WTC11 (cell line): ENCODE results near the gene SYCP2L. TPM values are rescaled to one million over a fixed set of nuclear protein-coding genes. Genes with fewer than 3 reads are reported as not detected.

ENCODE experiments used
- ATAC-seq: fragments of 200-7000 bp; cut with Tn5 transposase; 2 replicates; pipeline ENCODE4 v1.10.0; 2021; ENCODE audit warnings: mild to moderate bottlenecking, moderate library complexity
- CTCF ChIA-PET: fragments of 300-600 bp; sonication (Branson Sonifier 250); formaldehyde crosslinking; loops from one replicate; lab custom pipeline; 2021; ENCODE audit warnings: antibody characterized with exemption; lab: Charles Lee
- POLR2A ChIA-PET: fragments of 350-600 bp; sonication (Branson Sonifier 250); formaldehyde crosslinking; loops from one replicate; lab custom pipeline; 2021; ENCODE audit warnings: antibody characterized with exemption; lab: Charles Lee
- DNase-seq: peaks from one replicate; pipeline ENCODE4 v3.0.0; 2021; ENCODE audit warnings: low spot score
- H3K27ac Mint-ChIP-seq: 2 replicates; pipeline ENCODE4 v1.8.0; 2021; ENCODE audit warnings: mixed read lengths
- H3K27me3 Mint-ChIP-seq: 2 replicates; pipeline ENCODE4 v1.8.0; 2021; ENCODE audit warnings: low read depth, mild to moderate bottlenecking, moderate library complexity, mixed read lengths
- H3K36me3 Mint-ChIP-seq: 2 replicates; pipeline ENCODE4 v1.8.0; 2021; ENCODE audit warnings: mixed read lengths
- H3K4me1 Mint-ChIP-seq: 2 replicates; pipeline ENCODE4 v1.8.0; 2022; ENCODE audit warnings: mixed read lengths
- H3K4me3 Mint-ChIP-seq: 2 replicates; pipeline ENCODE4 v1.8.0; 2021; ENCODE audit warnings: mild to moderate bottlenecking, moderate library complexity, mixed read lengths
- H3K9me3 Mint-ChIP-seq: 2 replicates; pipeline ENCODE4 v1.8.0; 2021; ENCODE audit warnings: mixed read lengths
- ATF2 ChIP-seq: sonication (generic); formaldehyde crosslinking; IDR thresholded peaks from 2 replicates; pipeline ENCODE4 v1.8.1; 2022; ENCODE audit warnings: low read depth, missing genetic modification reagents, borderline replicate concordance
- CREB1 ChIP-seq: sonication (generic); formaldehyde crosslinking; IDR thresholded peaks from 2 replicates; pipeline ENCODE4 v1.8.0; 2023; ENCODE audit warnings: mild to moderate bottlenecking, missing genetic modification reagents
- CTCF ChIP-seq: fragments of 200-600 bp; IDR thresholded peaks from 2 replicates; pipeline ENCODE4 v1.8.0; 2022; ENCODE audit warnings: antibody characterized with exemption
- ERG ChIP-seq: fragments of 250-450 bp; sonication (Bioruptor Pico); IDR thresholded peaks from 2 replicates; pipeline ENCODE4 v1.8.0; 2021; ENCODE audit warnings: mild to moderate bottlenecking
- HMGA2 ChIP-seq: fragments of 250-450 bp; sonication (Bioruptor Pico); IDR thresholded peaks from 2 replicates; pipeline ENCODE4 v1.4.0; 2021; ENCODE audit warnings: mild to moderate bottlenecking, moderate library complexity
- IRF1 ChIP-seq: sonication (generic); formaldehyde crosslinking; IDR thresholded peaks from 2 replicates; pipeline ENCODE4 v1.8.0; 2023; ENCODE audit warnings: missing genetic modification reagents
- JAZF1 ChIP-seq: fragments of 250-450 bp; sonication (Bioruptor Pico); IDR thresholded peaks from 2 replicates; pipeline ENCODE4 v1.9.0; 2021; ENCODE audit warnings: moderate library complexity, mild to moderate bottlenecking, inconsistent platforms
- JUN ChIP-seq: sonication (generic); formaldehyde crosslinking; IDR thresholded peaks from 2 replicates; pipeline ENCODE4 v1.8.0; 2023; ENCODE audit warnings: mild to moderate bottlenecking, missing genetic modification reagents
- SMAD4 ChIP-seq: sonication (generic); formaldehyde crosslinking; IDR thresholded peaks from 2 replicates; pipeline ENCODE4 v1.8.0; 2022; ENCODE audit warnings: mild to moderate bottlenecking, missing genetic modification reagents
- SP1 ChIP-seq: sonication (generic); formaldehyde crosslinking; conservative IDR thresholded peaks from 2 replicates; pipeline ENCODE4 v1.8.1; 2022; ENCODE audit warnings: missing genetic modification reagents
- ZBTB43 ChIP-seq: sonication (generic); formaldehyde crosslinking; IDR thresholded peaks from 2 replicates; pipeline ENCODE4 v1.8.1; 2023; ENCODE audit warnings: mild to moderate bottlenecking, missing genetic modification reagents
- ZMAT4 ChIP-seq: fragments of 250-450 bp; sonication (Bioruptor Pico); IDR thresholded peaks from 2 replicates; pipeline ENCODE4 v1.9.0; 2021; ENCODE audit warnings: mild to moderate bottlenecking
- ZNF263 ChIP-seq: sonication (generic); formaldehyde crosslinking; IDR thresholded peaks from 2 replicates; pipeline ENCODE4 v1.8.1; 2022; ENCODE audit warnings: low read depth, mild to moderate bottlenecking, moderate library complexity, missing genetic modification reagents
- ZNF281 ChIP-seq: sonication (generic); formaldehyde crosslinking; IDR thresholded peaks from 2 replicates; pipeline ENCODE4 v1.8.0; 2023; ENCODE audit warnings: mild to moderate bottlenecking, missing genetic modification reagents
- ZNF317 ChIP-seq: sonication (generic); formaldehyde crosslinking; IDR thresholded peaks from 2 replicates; pipeline ENCODE4 v1.8.1; 2023; ENCODE audit warnings: low read depth, mild to moderate bottlenecking, moderate library complexity, missing genetic modification reagents, borderline replicate concordance
- ZSCAN18 ChIP-seq: fragments of 250-450 bp; sonication (Bioruptor Pico); IDR thresholded peaks from 2 replicates; pipeline ENCODE4 v2.1.2; 2022; ENCODE audit warnings: mild to moderate bottlenecking, moderate library complexity
- total RNA-seq: library from RNA; stranded (reverse); gene quantifications from 3 replicates; pipeline ENCODE4 v1.2.3, GENCODE V29; 2021
- TF ChIP-seq, protein P1 (sequence below): sonication (generic); formaldehyde crosslinking; IDR thresholded peaks from 2 replicates; pipeline ENCODE4 v1.8.0; 2022; ENCODE audit warnings: mild to moderate bottlenecking, missing genetic modification reagents

The SYCP2L gene
- total RNA-seq, 1 experiment from 2014 or later = 5.4 TPM

GRCh38 chr6:10843554-10843953 lies 43.3 kb upstream of the SYCP2L start:
- ATAC-seq (no peak), DNase-seq (no peak)
- no peak for TF ChIP-seq SP1 (CRISPR knock-in tag)
- TF ChIP-seq ZBTB43 = no peak
- no peak for TF ChIP-seq JUN (CRISPR knock-in tag)

GRCh38 chr6:10847684-10848083 lies 39.2 kb upstream of the SYCP2L start:
- peaks cover 4% of the 10 kb centered on the region; the same call in 1 of the 2 replicates for H3K27me3 Mint-ChIP-seq
- TF ChIP-seq ZNF317 (CRISPR knock-in tag) (no peak), SMAD4 (CRISPR knock-in tag) (no peak), IRF1 (CRISPR knock-in tag) (no peak), HMGA2 (no peak), CREB1 (CRISPR knock-in tag) (no peak)
- TF ChIP-seq, all 79 proteins: peak for 0
- H3K4me1 Mint-ChIP-seq = no peaks in the 10 kb centered on the region
- DNase-seq (no peak), ATAC-seq (no peak)
- CTCF ChIA-PET = interaction anchor here (0.6 to 1.2 kb wide), 7 partner anchors 9 to 632 kb away, joined by 3 to 4 read pairs (median 3); partner anchors contain the start of genes MAK and SYCP2L
- POLR2A ChIA-PET = interaction anchor here (0.6 to 0.7 kb wide), 2 partner anchors 145 to 165 kb away, joined by 3 read pairs; no protein-coding TSS in a partner anchor
- no peak overlapping the region for H3K4me3 Mint-ChIP-seq
- no peak overlapping the region for H3K27ac Mint-ChIP-seq
- H3K9me3 Mint-ChIP-seq = peaks cover 8% of the 10 kb centered on the region
- H3K36me3 Mint-ChIP-seq = no peaks in the 10 kb centered on the region

More at GRCh38 chr6:10843554-10843953, 43.3 kb upstream of the SYCP2L start:
- Mint-ChIP-seq H3K27ac (no peak overlapping the region), H3K4me3 (no peak overlapping the region), H3K9me3 (no peaks in the 10 kb centered on the region), H3K27me3 (peaks cover 33% of the 10 kb centered on the region), H3K36me3 (no peaks in the 10 kb centered on the region), H3K4me1 (peaks cover 4% of the 10 kb centered on the region; the same call in 1 of the 2 replicates)
- POLR2A ChIA-PET = no interaction called here
- CTCF ChIA-PET = interaction anchor here (1.0 kb wide), 1 partner anchor 43 kb away, joined by 3 read pairs; the partner anchor contains the start of gene SYCP2L

GRCh38 chr6:10849901-10850300 lies 37.0 kb upstream of the SYCP2L start:
- POLR2A ChIA-PET = interaction anchor here (0.6 to 0.7 kb wide), 3 partner anchors 32 to 1706 kb away, joined by 3 to 6 read pairs (median 3); no protein-coding TSS in a partner anchor
- peaks cover 26% of the 10 kb centered on the region for H3K9me3 Mint-ChIP-seq
- H3K27ac Mint-ChIP-seq = no peak overlapping the region
- peaks cover 13% of the 10 kb centered on the region for H3K36me3 Mint-ChIP-seq
- DNase-seq (no peak), ATAC-seq (no peak)
- H3K27me3 Mint-ChIP-seq = peaks cover 7% of the 10 kb centered on the region
- H3K4me3 Mint-ChIP-seq = no peak overlapping the region
- CTCF ChIA-PET = interaction anchor here (0.7 kb wide), 1 partner anchor 1972 kb away, joined by 3 read pairs; no protein-coding TSS in a partner anchor
- no peaks in the 10 kb centered on the region; the same call in 1 of the 2 replicates for H3K4me1 Mint-ChIP-seq
- TF ChIP-seq ZNF281 (CRISPR knock-in tag) = no peak
- no peak for TF ChIP-seq ZNF263 (CRISPR knock-in tag)
- TF ChIP-seq ATF2 = no peak
- TF ChIP-seq JUN (CRISPR knock-in tag) = no peak
- no peak for TF ChIP-seq ZSCAN18 (CRISPR knock-in tag)
- TF ChIP-seq ZMAT4 = no peak
- no peak for TF ChIP-seq ERG (CRISPR knock-in tag)
- no peak for TF ChIP-seq CTCF
- TF ChIP-seq, protein P1, sequence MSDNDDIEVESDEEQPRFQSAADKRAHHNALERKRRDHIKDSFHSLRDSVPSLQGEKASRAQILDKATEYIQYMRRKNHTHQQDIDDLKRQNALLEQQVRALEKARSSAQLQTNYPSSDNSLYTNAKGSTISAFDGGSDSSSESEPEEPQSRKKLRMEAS (CRISPR knock-in tag) = no peak
- no peak for TF ChIP-seq JAZF1 (CRISPR knock-in tag)
- no peak for TF ChIP-seq ZBTB43
